Measurements from ENCODE around the gene CRKL.

CRKL gene

DNA sequence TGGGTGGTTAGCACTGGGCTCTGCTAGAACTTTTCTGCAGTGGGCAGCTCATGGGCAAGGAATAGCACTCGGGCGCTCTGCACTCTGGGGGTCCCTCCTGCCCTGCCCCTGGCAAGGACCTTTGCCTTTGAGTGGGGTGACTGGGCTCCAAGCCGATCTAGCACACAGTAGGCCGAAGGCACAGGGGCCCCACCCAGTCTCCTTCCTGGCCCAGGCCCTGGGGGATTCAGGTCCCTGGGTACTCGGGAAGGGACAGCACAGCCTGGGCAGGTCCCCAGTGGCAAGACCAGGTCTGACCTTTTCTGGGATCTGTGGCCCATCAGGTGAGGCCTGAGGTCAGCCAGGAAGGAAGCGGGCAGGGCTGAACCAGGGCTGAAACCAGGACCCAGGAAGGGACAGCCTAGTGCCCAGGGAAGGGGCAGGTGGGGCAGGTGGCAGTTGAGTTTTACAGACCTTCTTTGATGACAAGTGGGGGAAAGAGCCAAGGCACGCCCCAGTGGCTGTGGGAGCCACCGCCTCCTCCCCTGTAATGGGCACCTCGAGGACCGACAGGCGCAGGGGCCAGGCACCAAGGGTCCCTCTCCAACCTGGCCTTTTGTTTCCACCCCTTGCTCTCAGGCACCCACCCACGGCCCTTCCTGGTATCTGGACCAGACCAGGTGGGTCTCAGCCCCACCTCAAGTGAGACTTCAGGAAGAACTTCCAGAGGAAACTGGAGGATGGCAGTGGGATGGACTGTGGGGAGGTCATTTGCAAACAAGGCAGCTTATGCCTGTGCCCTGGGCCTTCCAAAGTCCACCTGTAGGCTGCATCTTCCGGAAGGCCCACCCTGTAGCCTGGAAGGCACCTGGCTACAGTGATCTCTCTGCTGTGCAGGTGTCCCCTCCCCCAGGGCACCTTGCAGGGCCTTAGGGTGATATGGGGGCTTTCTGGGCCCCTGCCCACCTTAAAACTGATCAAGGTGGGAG lies 49.0 kb downstream of the CRKL start:
- TF ChIP-seq, protein P1, sequence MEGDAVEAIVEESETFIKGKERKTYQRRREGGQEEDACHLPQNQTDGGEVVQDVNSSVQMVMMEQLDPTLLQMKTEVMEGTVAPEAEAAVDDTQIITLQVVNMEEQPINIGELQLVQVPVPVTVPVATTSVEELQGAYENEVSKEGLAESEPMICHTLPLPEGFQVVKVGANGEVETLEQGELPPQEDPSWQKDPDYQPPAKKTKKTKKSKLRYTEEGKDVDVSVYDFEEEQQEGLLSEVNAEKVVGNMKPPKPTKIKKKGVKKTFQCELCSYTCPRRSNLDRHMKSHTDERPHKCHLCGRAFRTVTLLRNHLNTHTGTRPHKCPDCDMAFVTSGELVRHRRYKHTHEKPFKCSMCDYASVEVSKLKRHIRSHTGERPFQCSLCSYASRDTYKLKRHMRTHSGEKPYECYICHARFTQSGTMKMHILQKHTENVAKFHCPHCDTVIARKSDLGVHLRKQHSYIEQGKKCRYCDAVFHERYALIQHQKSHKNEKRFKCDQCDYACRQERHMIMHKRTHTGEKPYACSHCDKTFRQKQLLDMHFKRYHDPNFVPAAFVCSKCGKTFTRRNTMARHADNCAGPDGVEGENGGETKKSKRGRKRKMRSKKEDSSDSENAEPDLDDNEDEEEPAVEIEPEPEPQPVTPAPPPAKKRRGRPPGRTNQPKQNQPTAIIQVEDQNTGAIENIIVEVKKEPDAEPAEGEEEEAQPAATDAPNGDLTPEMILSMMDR (IDR thresholded peaks at IDR 0.05), result no peak
- Histone ChIP-seq H3K9me3 (no peaks in the 10 kb centered on the region), H3K36me3 (no peaks in the 10 kb centered on the region), H3K27ac (no peak overlapping the region), H3K4me3 (ENCODE audit: low read depth in 1 of 2, low read length in 1 of 2) (no peak overlapping the region), H3K27me3 (peaks cover 37% of the 10 kb centered on the region), H3K4me1 (ENCODE audit: control insufficient read depth in 1 of 2, insufficient read depth in 1 of 2, low read depth in 1 of 2, low read length in 1 of 2) (peaks cover 6 to 18% of the 10 kb centered on the region in 2 experiments)

DNA sequence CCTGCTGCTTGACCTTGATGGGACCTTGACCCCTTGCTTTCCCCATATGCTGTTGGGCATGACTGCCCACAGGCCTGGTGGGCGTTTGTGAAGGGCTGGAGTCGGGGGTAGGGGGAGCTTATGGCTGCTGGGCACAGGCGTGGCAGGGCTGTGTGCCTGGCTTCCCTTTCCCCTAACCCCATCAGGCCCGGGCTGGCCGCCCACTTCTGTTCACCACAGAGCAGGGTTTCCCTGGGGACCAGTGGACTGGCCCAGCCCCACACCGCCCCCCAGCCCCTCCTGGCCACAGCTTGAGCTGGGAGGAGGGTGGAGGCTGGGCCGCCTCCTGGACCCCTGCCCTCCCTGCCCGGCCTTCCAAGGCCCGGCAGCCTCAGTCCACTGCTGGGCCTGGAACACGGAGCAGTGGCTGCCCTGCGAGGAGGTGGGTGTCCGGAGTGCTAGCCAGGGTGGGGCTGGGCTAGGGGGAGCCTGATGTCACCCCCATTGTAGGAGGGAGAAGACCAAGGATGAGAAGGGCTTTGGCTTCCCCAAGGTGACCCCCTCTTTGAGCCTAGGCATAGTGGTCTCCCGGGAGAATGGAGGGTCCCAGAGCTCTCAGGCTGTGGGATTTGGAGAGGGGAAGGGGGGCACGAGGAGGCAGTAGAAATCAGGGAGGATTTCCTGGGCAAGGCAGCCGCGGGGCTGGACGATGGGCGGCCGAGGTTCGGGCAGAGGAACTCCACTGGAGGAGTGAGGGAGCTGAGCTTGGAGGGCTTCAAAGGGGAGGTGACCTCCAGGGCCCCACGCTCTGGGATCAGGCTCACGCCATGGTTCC lies 49.9 kb downstream of the CRKL start, which contains the start of gene AIFM3:
Gene AIFM3, plus strand, starts transcription at position 373 of the 814 bp plus-strand sequence. CDS start 690 bp downstream, outside the sequence.
- no peak within 1 kb of the TSS for H3K4me3 ChIP-seq (ENCODE audit: low read depth in 1 of 2, low read length in 1 of 2)
- no peaks in the 10 kb centered on the region for H3K9me3 ChIP-seq
- peaks cover 6 to 14% of the 10 kb centered on the region in 2 experiments for H3K4me1 ChIP-seq (ENCODE audit: control insufficient read depth in 1 of 2, insufficient read depth in 1 of 2, low read depth in 1 of 2, low read length in 1 of 2)
- H3K36me3 ChIP-seq, result no peaks in the 10 kb centered on the region
- TF ChIP-seq, protein P1 (IDR thresholded peaks at IDR 0.05), result no peak
- H3K27me3 ChIP-seq, result peaks cover 37% of the 10 kb centered on the region
- no peak within 1 kb of the TSS for H3K27ac ChIP-seq

DNA sequence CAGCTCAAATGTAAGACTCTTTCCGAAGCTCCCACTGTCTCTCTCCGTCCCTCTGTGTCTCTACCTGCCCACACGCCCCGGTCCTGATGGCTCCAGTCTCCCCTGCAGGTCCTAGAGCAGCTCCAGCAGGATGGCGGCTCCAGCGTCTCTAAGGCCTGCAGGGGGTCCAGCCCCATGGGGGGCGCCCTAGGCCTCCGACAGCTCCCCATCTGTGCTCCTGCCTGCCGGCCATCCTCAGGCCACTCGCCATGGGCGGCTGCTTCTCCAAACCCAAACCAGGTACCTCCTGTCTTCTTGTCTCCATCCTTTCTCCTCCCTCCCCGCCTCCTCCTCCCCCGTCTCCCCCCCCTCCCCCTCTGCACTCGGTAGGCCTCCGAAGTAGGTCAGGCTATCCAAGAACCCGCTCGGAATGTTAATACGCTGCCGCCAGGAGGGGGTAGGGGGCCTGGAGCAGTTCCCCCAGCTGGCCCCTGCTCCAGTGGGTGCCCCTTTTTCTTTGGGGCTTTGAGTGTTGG lies 50.5 kb downstream of the CRKL start:
- TF ChIP-seq, protein P1 (IDR thresholded peaks at IDR 0.05), result no peak
- Histone ChIP-seq H3K27me3 (peaks cover 37% of the 10 kb centered on the region), H3K4me3 (ENCODE audit: low read depth in 1 of 2, low read length in 1 of 2) (no peak overlapping the region), H3K27ac (no peak overlapping the region), H3K36me3 (no peaks in the 10 kb centered on the region), H3K9me3 (no peaks in the 10 kb centered on the region), H3K4me1 (ENCODE audit: control insufficient read depth in 1 of 2, insufficient read depth in 1 of 2, low read depth in 1 of 2, low read length in 1 of 2) (peaks cover 6 to 14% of the 10 kb centered on the region in 2 experiments)

DNA sequence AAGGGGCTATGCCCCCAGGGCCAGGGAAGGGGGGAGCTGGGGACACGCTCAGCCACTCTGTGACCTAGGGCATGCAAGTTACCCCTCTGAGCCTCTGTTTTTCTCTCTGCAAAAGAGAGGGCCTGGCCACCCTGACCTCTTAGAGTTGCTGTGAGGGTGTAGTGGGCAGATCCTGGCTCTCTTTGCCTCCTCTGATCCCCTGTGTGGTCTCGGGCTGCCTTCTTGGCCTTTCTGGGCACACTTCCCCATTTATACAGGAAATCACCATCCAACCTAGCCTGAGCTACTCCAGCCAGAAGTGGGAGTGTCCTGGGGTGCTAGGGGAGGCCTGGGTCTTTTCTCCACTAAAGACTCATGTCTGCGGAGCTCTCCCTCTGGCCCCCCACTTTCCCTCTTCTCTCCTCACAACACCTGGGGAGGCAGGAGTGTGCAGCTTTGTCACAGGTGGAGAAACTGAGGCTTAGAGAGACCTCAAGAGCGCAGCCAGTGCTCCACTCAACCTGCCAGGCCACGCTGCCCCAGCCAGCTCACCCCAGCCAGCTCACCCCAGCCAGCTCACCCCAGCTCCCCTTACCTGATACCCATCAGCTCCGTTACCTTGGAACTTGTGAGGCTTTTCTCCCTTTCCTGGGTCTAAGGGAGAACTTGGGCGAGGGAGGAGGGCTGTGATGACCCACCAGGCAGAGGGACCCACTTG lies 51.2 kb downstream of the CRKL start:
- Histone ChIP-seq H3K9me3 (no peaks in the 10 kb centered on the region), H3K36me3 (no peaks in the 10 kb centered on the region), H3K4me3 (ENCODE audit: low read depth in 1 of 2, low read length in 1 of 2) (no peak overlapping the region), H3K27ac (no peak overlapping the region), H3K4me1 (ENCODE audit: control insufficient read depth in 1 of 2, insufficient read depth in 1 of 2, low read depth in 1 of 2, low read length in 1 of 2) (peaks cover 6 to 14% of the 10 kb centered on the region in 2 experiments), H3K27me3 (peaks cover 32% of the 10 kb centered on the region)
- TF ChIP-seq, protein P1 (IDR thresholded peaks at IDR 0.05), result no peak

Measured in neutrophil (primary cell).